Measurements from ENCODE around the gene TET1.
"Not testable (repeated sequence)": the region's sequence is repeated elsewhere in the genome, so short reads cannot be mapped to it uniquely, and the experiment has no call there.

Gene TET1

GRCh38 chr10:68734349-68734748 lies 174.2 kb downstream of the TET1 start:
- no peak for TF ChIP-seq CTCF (conservative IDR thresholded peaks at IDR 0.05; ENCODE audit: low read length)
- no peak for DNase-seq (ENCODE audit: low read depth)
- no peak overlapping the region for H3K4me3 ChIP-seq (ENCODE audit: low read length)

GRCh38 chr10:68735119-68735518 lies 175.0 kb downstream of the TET1 start:
- no peak for TF ChIP-seq CTCF (conservative IDR thresholded peaks at IDR 0.05; ENCODE audit: low read length)
- DNase-seq (ENCODE audit: low read depth), result no peak
- no peak overlapping the region for H3K4me3 ChIP-seq (ENCODE audit: low read length)

GRCh38 chr10:68735739-68736138 lies 175.6 kb downstream of the TET1 start:
- H3K4me3 ChIP-seq (ENCODE audit: low read length); DNase-seq (ENCODE audit: low read depth): not testable (repeated sequence)

GRCh38 chr10:68740676-68741075 lies 180.5 kb downstream of the TET1 start:
- not testable (repeated sequence) for H3K4me3 ChIP-seq (ENCODE audit: low read length); DNase-seq (ENCODE audit: low read depth)

GRCh38 chr10:68742397-68742796 lies 182.3 kb downstream of the TET1 start:
- DNase-seq (ENCODE audit: low read depth), result no peak
- H3K4me3 ChIP-seq (ENCODE audit: low read length), result no peak overlapping the region
- no peak for TF ChIP-seq CTCF (conservative IDR thresholded peaks at IDR 0.05; ENCODE audit: low read length)

Measured in AG10803 (cell line).